Measurements from ENCODE around the gene BICRA.
"Not testable (repeated sequence)": the region's sequence is repeated elsewhere in the genome, so short reads cannot be mapped to it uniquely, and the experiment has no call there.

Gene BICRA

GRCh38 chr19:47631681-47632446 lies 22.9 kb downstream of the BICRA start:
- no peak for DNase-seq (ENCODE audit: low spot score)

DNA sequence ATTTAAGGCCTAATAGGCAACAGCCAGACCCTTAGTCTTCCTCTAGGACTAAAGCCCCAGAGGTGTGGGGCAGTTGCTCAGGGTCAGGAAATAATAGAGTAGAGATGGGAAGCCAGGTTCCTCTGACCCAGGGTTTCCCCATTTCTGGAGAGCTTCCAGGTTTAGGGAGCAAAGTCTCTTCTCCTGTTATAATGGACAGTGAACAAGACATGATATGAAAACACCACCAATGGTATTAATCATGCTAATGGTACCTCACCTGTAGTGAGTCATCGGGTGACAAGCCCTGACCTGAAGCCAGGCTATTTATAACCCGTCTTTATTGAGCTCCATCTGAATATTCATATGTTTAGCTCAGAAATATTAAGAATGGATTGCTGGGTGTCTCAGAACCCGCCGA lies 24.6 kb downstream of the BICRA start:
- DNase-seq (ENCODE audit: low spot score), result no peak

- no peak for DNase-seq (ENCODE audit: low spot score)
Observed at GRCh38 chr19:47633996-47634395, 25.1 kb downstream of the BICRA start.

DNA sequence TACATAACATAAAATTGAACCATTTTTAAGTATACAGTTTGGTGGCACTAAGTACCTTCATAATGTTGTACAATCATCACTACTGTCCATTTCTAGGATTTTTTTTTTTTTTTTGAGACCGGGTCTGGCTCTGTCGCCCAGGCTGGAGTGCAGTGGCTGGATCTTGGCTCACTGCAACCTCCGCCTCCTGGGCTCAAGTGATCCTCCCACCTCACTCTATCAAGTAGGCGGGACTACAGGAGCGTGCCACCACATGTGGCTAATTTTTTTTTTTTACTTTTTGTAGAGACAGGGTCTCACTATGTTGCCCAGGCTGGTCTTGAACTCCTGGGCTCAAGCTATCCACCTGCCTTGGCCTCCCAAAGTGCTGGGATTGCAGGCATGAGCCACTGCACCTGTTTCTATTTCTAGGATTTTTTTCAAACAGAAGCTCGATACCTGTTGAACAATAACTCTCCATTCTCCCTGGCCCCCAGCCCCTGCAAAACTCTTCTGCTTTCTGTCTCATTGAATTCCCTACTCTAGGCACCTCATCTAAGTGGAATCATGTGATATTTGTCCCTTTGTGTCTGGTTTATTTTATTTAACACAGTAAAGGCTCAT lies 26.3 kb downstream of the BICRA start:
- DNase-seq (ENCODE audit: low spot score), result not testable (repeated sequence)

GRCh38 chr19:47637550-47637949 lies 28.6 kb downstream of the BICRA start:
- no peak for DNase-seq (ENCODE audit: low spot score)

- DNase-seq (ENCODE audit: low spot score), result no peak
Observed at GRCh38 chr19:47641891-47642485, 33.1 kb downstream of the BICRA start.

- DNase-seq (ENCODE audit: low spot score), result no peak
Observed at GRCh38 chr19:47643281-47643680, 34.3 kb downstream of the BICRA start.

GRCh38 chr19:47644199-47644598 lies 35.3 kb downstream of the BICRA start:
- DNase-seq (ENCODE audit: low spot score), result no peak

DNA sequence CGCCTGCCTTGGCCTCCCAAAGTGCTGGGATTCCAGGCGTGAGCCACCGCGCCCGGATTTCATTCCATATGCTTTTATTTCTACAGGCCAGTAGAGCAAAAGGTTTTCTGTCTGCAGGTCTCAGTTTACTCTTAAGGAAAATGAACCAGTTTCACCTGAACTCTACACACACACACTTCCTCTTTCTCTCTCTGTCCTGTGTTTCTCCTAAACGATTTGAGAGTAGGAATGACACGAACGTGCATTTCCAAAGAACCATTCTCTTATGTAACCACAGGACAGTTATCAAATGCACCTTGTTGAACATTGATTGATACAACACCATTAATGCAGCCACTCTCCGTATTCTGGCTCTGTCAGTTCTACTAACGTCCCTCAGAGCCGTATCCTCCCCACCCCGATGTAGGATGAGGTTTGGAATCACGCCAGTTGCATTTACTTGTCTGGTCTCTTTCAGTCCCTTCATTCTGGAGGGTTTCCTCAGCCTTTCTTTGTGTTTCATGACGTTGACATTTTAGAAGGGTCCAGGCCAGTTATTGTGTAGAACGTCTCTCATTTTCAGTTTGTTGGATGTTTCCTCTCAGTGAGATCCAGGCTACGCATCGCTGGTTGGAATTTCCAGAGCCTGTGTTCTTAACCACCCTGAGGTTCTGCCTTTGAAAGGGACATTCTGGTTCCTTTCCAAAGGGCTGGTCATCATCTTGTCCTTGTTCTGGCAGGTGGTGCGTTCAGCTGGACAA lies 36.0 kb downstream of the BICRA start:
- DNase-seq (ENCODE audit: low spot score), result no peak

DNA sequence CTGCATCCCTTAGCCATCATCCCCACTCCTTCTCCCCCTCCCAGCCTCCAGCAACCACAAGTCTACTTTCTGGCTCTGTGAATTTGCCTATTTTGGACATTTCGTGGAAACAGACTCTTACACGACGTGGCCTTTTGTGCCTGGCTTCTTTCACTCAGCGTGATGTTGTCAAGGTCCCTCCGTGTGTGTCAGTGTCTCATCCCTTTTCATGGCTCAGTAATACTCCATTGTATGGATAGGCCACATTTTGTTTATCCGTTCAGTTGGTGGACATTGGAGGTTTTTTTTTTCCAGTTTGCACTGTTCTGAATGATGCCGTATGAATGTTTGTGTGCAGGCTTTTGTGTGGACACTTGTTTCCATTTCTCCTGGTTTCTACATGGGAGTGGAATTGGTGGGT lies 38.0 kb downstream of the BICRA start:
- no peak for DNase-seq (ENCODE audit: low spot score)

GRCh38 chr19:47649588-47649987 lies 40.7 kb downstream of the BICRA start:
- no peak for DNase-seq (ENCODE audit: low spot score)

- DNase-seq (ENCODE audit: low spot score), result no peak
Observed at GRCh38 chr19:47650700-47651099, 41.8 kb downstream of the BICRA start.

DNA sequence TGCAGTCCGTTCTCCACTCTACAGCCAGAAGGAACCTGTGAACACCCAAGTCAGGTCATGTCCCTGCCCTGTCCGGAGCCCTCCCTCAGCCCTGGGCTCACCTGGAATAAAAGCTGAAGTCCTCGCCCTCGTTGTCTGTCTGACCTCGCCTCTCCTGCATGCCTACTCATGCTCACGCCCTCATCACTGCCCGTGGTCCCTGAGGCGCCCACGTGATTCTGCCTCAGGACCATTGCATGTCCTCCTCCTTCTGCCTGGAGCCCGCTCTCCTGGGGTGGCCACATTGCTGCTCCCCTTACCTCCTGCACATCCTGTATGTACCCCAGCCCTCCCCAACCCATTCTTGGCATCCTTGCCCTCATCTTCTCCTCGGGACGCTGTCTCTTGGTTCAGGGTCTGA lies 42.2 kb downstream of the BICRA start:
- no peak for DNase-seq (ENCODE audit: low spot score)

DNA sequence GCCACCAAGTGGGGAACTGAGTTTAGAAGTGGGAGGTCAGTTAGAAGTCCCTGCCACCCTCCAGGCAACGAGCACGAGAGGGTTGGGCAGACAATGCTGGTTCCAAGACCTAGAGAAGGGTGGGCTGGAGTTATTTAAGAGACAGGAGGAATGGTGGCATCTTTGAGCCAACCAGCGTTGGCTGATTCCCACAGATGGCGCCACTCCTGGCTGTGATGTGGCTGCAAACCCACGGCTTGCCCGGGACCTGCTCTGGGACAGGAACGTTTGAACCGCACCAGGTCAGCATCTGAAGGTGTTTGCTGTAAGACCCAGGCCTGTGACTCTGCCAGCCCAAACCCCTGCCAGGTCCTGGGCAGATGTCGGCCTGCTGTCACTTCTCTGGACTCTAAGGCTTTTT lies 42.8 kb downstream of the BICRA start:
- no peak for DNase-seq (ENCODE audit: low spot score)

- no peak for DNase-seq (ENCODE audit: low spot score)
Observed at GRCh38 chr19:47652285-47652684, 43.4 kb downstream of the BICRA start.

DNA sequence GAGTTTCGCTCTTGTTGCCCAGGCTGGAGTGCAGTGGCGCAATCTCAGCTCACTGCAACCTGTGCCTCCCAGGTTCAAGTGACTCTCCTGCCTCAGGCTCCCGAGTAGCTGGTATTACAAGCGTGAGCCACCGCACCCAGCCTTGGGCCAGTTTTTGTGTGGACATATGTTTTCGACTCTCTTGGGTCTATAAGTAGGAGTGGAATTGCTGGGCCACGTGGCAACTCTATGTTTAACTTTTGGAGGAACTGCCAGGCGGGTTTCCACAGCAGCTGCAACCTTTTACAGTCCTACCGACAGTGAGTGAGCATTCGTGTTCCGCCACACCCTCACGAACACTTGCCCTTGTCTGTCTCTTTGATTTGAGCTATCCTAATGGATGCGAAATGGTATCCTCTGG lies 44.9 kb downstream of the BICRA start:
- DNase-seq (ENCODE audit: low spot score), result no peak

- DNase-seq (ENCODE audit: low spot score), result no peak
Observed at GRCh38 chr19:47657719-47658118, 48.8 kb downstream of the BICRA start.

DNA sequence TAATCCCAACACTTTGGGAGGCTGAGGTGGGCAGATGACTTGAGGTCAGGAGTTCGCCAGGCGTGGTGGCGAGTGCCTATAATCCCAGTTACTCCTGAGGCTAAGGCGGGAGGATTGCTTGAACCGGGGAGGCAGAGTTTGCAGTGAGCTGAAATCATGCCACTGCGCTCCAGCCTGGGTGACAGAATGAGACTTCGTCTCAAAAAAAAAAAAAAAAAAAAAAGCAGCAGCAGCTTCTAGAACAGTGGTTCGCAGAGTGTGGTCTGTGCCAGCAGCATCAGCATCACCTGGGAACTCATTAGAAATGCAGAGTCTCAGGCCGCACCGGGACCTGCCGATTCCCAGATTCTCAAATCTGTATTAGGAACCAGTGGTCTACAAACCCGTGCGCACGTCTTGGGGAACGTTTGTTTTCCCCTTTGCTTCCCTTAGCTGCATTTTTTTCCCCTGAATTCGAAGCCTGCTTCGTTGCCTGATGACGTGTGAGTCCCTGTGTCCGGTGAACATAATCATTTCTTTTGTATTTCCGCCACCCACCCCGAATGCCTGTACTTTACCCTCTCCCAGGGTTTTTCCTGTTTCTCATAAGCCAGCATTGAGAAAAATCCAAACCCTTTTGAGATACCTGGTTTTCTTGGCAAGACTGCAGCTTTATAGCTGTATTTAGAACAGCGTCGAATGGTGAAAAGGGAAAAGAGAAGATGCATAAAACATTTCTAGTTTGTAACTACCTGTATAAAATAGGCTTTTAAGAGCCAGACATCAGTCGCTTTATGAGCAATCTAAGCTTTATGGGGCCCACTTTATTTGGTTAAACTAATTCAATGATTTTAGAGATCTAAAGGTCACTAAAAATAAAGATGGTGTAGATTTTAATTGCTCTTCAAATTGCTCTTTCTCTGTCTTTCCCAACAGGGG lies 49.8 kb downstream of the BICRA start:
- DNase-seq (ENCODE audit: low spot score), result no peak

GRCh38 chr19:47660435-47660832 lies 51.5 kb downstream of the BICRA start:
- DNase-seq (ENCODE audit: low spot score), result no peak

- DNase-seq (ENCODE audit: low spot score), result no peak
Observed at GRCh38 chr19:47661161-47661560, 52.2 kb downstream of the BICRA start.

GRCh38 chr19:47661611-47662010 lies 52.7 kb downstream of the BICRA start:
- DNase-seq (ENCODE audit: low spot score), result no peak

DNA sequence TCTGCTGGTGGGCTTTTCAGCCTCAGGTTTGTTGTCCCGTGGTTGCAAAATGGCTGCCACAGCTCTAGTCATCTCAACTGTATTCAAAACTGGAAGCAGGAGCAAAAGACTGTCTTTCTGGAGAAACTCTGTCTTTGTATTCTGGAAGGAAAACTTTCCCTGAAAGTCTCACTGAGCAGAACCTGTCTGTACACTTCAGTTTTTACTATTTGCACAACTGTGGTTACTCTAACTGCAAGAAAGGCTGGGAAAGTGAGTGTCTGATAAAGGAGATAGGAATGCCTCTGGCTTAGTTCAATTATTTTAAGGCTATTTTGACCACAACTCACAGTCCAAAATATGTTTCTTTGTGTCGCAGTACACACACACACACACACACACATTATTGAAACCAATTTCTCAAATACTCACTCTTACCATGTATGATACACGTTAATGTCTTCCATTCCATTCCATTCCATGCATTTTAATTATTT lies 54.5 kb downstream of the BICRA start:
- no peak for DNase-seq (ENCODE audit: low spot score)
